ENCODE results near the gene SSTR3.

- TF ChIP-seq CTCF (IDR thresholded peaks at IDR 0.05) (no peak), POLR2A (IDR thresholded peaks at IDR 0.05) (no peak)
Measured at GRCh38 chr22:37211866-37212173, 457 bp downstream of the SSTR3 start.
